OCI-LY7 (cell line): Measurements from ENCODE around the gene DISP2. TPM values are rescaled to one million over a fixed set of nuclear protein-coding genes. Genes with fewer than 3 reads are reported as not detected.

Experiments used
- BruUV-seq: library from RNA; stranded (reverse); fragments of 400-500 nt; replicated peaks from 2 replicates; lab custom pipeline; 2021; lab: Mats Ljungman, UMichigan
- CTCF ChIA-PET: fragments of 300-600 bp; sonication (Branson Sonifier 250); formaldehyde crosslinking; loops from one replicate; lab custom pipeline; 2022; ENCODE audit warnings: antibody characterized with exemption; ENCODE audit not compliant: unreplicated experiment; lab: Charles Lee
- POLR2A ChIA-PET: fragments of 300-600 bp; sonication (Branson Sonifier 250); formaldehyde crosslinking; loops from one replicate; lab custom pipeline; 2022; ENCODE audit warnings: antibody characterized with exemption; lab: Charles Lee
- DNase-seq: peaks from one replicate; pipeline ENCODE4 v3.0.0-alpha.2; 2015; ENCODE audit warnings: low spot score
- H2AFZ ChIP-seq: fragments of 200-600 bp; sonication (generic), shearing (Covaris generic); 2 replicates; pipeline ENCODE4 v1.6.1; 2014; ENCODE audit warnings: mild to moderate bottlenecking, antibody characterized with exemption, low read length, moderate library complexity
- H3K27ac ChIP-seq: fragments of 200-600 bp; sonication (generic); 2 replicates; pipeline ENCODE4 v1.5.1; 2014; ENCODE audit warnings: mixed run types, low read depth, mild to moderate bottlenecking, moderate library complexity, low read length, inconsistent platforms; ENCODE audit not compliant: poor library complexity, severe bottlenecking
- H3K36me3 ChIP-seq: fragments of 200-600 bp; sonication (generic); 2 replicates; pipeline ENCODE4 v1.6.1; 2014; ENCODE audit warnings: mild to moderate bottlenecking, antibody characterized with exemption, low read length, moderate library complexity, mixed read lengths; ENCODE audit not compliant: insufficient read depth
- H3K4me1 ChIP-seq: fragments of 200-600 bp; sonication (generic); 2 replicates; pipeline ENCODE4 v1.5.1; 2014; ENCODE audit warnings: mild to moderate bottlenecking, low read length; ENCODE audit not compliant: insufficient read depth, poor library complexity, severe bottlenecking
- H3K4me2 ChIP-seq: fragments of 200-600 bp; sonication (generic); 2 replicates; pipeline ENCODE4 v1.6.1; 2014; ENCODE audit warnings: mild to moderate bottlenecking, low read length
- H3K4me3 ChIP-seq: fragments of 200-600 bp; sonication (generic); 2 replicates; pipeline ENCODE4 v1.5.1; 2014; ENCODE audit warnings: mild to moderate bottlenecking, low read depth, low read length; ENCODE audit not compliant: poor library complexity, severe bottlenecking
- H3K79me2 ChIP-seq: fragments of 200-600 bp; sonication (generic); 2 replicates; pipeline ENCODE4 v1.6.1; 2016; ENCODE audit warnings: low read depth, mild to moderate bottlenecking, low read length, moderate library complexity, mixed read lengths; ENCODE audit not compliant: insufficient read depth
- H3K9me2 ChIP-seq: fragments of 200-600 bp; sonication (generic); 2 replicates; pipeline ENCODE4 v1.6.1; 2016; ENCODE audit warnings: mild to moderate bottlenecking, low read length, mixed read lengths; ENCODE audit not compliant: insufficient read depth
- H3K9me3 ChIP-seq: fragments of 200-600 bp; sonication (generic); 2 replicates; pipeline ENCODE4 v1.6.1; 2014; ENCODE audit warnings: mild to moderate bottlenecking, mixed run types, low read length, mixed read lengths
- H4K20me1 ChIP-seq: fragments of 200-600 bp; sonication (generic); 2 replicates; pipeline ENCODE4 v1.6.1; 2014; ENCODE audit warnings: mild to moderate bottlenecking, antibody characterized with exemption, low read length, moderate library complexity, mixed read lengths; ENCODE audit not compliant: insufficient read depth
- EZH2phosphoT487 ChIP-seq: fragments of 200-600 bp; sonication (generic); IDR thresholded peaks from 2 replicates; pipeline ENCODE4 v1.6.1; 2018; ENCODE audit warnings: low read depth, borderline replicate concordance, mild to moderate bottlenecking, mixed run types, antibody characterized with exemption, low read length, moderate library complexity, mixed read lengths
- intact Hi-C: fragments of 100-400 bp; cut with micrococcal nuclease; formaldehyde crosslinking; loops from one replicate; pipeline ENCODE4 v1.10.0; 2022; ENCODE audit not compliant: unreplicated experiment
- total RNA-seq, 2 experiments: library from RNA; depleted of rRNA in 1 of 2; stranded (reverse); fragments of >200 nt in 1 of 2; shearing (Covaris generic) in 1 of 2; gene quantifications; 2 replicates each; pipeline ENCODE4 v1.2.3, GENCODE V29; 2014 to 2022
- TF ChIP-seq, protein P1 (sequence below): fragments of 200-600 bp; sonication (generic); conservative IDR thresholded peaks from 2 replicates; pipeline ENCODE4 v1.5.1; 2014; ENCODE audit warnings: mild to moderate bottlenecking, antibody characterized with exemption, low read length, moderate library complexity, mixed read lengths

DISP2 gene
- total RNA-seq, 2 experiments from 2014 or later = 0.03 to 0.25 TPM

DNA sequence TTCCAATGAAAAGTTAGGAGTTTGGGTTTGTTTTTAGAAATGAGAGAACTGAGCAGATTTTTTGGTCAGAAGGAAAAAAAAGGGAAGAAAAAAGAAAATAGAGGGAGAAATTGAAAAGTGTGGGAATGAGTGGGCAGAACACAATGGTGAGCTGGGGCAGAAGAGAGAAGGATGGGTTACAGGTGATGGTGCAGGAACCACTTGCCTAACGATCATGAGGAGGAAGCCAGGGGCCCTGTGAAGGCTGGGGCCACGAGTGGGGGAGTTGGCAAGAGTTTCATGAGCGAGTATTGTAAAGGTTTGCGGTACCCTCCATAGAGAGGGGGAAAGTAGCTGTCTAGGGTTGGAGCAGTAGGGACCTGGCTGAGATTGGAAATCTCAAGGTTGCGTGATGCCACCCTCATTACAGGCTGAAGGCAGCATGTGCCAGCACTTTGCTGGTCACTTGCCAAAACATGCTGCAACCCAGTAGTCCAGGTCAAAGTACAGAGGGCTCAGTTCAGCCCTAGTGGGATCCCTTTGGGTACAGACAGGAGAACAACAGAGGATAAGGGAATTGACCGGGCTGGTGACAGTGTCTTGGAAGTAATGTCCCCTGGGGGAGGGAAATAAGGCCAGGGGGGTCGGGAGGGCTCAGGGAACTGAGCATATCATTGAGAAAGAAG, 54.2 kb downstream of the DISP2 start:
- no peak overlapping the region for H3K4me2 ChIP-seq
- TF ChIP-seq EZH2phosphoT487 = no peak
- TF ChIP-seq, protein P1, sequence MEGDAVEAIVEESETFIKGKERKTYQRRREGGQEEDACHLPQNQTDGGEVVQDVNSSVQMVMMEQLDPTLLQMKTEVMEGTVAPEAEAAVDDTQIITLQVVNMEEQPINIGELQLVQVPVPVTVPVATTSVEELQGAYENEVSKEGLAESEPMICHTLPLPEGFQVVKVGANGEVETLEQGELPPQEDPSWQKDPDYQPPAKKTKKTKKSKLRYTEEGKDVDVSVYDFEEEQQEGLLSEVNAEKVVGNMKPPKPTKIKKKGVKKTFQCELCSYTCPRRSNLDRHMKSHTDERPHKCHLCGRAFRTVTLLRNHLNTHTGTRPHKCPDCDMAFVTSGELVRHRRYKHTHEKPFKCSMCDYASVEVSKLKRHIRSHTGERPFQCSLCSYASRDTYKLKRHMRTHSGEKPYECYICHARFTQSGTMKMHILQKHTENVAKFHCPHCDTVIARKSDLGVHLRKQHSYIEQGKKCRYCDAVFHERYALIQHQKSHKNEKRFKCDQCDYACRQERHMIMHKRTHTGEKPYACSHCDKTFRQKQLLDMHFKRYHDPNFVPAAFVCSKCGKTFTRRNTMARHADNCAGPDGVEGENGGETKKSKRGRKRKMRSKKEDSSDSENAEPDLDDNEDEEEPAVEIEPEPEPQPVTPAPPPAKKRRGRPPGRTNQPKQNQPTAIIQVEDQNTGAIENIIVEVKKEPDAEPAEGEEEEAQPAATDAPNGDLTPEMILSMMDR = no peak
- H3K9me2 ChIP-seq = no peaks in the 10 kb centered on the region
- BruUV-seq = no TSS peak
- H3K4me1 ChIP-seq = peaks cover 5% of the 10 kb centered on the region
- H3K9me3 ChIP-seq = no peaks in the 10 kb centered on the region
- H3K4me3 ChIP-seq = no peak overlapping the region
- H3K79me2 ChIP-seq = no peaks in the 10 kb centered on the region
- POLR2A ChIA-PET = no interaction called here
- H3K36me3 ChIP-seq = peaks cover 30% of the 10 kb centered on the region; the same call in 1 of the 2 replicates
- no peaks in the 10 kb centered on the region for H4K20me1 ChIP-seq
- DNase-seq = no peak
- H3K27ac ChIP-seq = no peak overlapping the region
- CTCF ChIA-PET = no interaction called here
- no peak overlapping the region for H2AFZ ChIP-seq
- intact Hi-C loops = no loop called here

DNA sequence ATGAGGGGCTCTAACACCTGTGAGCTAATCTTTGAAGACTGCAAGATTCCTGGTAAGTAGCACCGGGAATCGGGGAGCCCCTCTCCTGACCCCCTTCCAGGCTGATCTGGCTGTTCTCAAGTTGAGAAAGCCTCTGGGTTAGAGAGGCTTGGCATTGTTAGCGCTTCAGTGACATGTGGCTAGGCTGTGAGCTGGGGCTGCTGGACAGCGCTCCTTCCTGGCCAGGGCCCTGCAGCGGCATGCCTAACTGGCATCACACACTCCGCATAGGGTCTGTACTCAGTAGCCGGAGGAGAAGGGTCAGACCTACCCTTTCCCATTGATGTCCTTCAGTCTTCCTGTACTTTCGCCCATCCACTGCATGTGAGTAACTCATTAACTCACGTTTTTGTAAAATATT, 55.0 kb downstream of the DISP2 start:
- Histone ChIP-seq H3K27ac (no peak overlapping the region), H3K9me2 (no peaks in the 10 kb centered on the region), H3K79me2 (no peaks in the 10 kb centered on the region), H2AFZ (no peak overlapping the region), H4K20me1 (no peaks in the 10 kb centered on the region), H3K9me3 (no peaks in the 10 kb centered on the region), H3K4me2 (no peak overlapping the region), H3K4me3 (no peak overlapping the region), H3K4me1 (no peaks in the 10 kb centered on the region), H3K36me3 (peaks cover 30% of the 10 kb centered on the region; the same call in 1 of the 2 replicates)
- no TSS peak for BruUV-seq
- POLR2A ChIA-PET = no interaction called here
- CTCF ChIA-PET = no interaction called here
- TF ChIP-seq EZH2phosphoT487 = no peak
- TF ChIP-seq, protein P1 = no peak
- no peak for DNase-seq
- intact Hi-C loops = no loop called here

DNA sequence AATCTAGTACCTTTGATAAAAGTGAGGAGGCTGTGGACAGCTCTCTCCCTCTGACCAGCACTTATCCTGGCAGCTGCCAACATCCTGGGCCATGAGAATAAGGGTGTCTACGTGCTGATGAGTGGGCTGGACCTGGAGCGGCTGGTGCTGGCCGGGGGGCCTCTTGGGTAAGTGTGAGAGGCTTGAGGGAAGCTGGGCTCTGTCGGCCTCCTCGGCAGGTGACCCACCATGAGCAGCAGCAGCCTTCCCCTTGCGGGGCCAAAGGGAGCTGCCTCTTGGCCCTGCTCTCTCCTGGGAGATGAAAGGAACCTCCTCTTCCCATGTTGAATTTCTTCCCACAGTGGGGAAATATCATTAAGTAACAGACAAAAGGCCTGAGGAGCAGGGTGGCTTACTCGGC, 56.8 kb downstream of the DISP2 start:
- Histone ChIP-seq H3K27ac (no peak overlapping the region), H3K9me3 (no peaks in the 10 kb centered on the region), H3K79me2 (no peaks in the 10 kb centered on the region), H3K4me2 (no peak overlapping the region), H3K4me3 (no peak overlapping the region), H3K9me2 (no peaks in the 10 kb centered on the region), H3K4me1 (no peaks in the 10 kb centered on the region), H4K20me1 (no peaks in the 10 kb centered on the region), H3K36me3 (peaks cover 30% of the 10 kb centered on the region; the same call in 1 of the 2 replicates), H2AFZ (no peak overlapping the region)
- DNase-seq = no peak
- TF ChIP-seq, protein P1 = no peak
- no peak for TF ChIP-seq EZH2phosphoT487
- ChIA-PET POLR2A (interaction anchor here (1.1 kb wide), 1 partner anchor 9 kb away, joined by 3 read pairs; the partner anchor contains the start of gene IVD), CTCF (no interaction called here)
- intact Hi-C loops = no loop called here
- BruUV-seq = no TSS peak
